Spleen (tissue), 11 donors: ENCODE measurements around the gene ATP5PB. TPM values are rescaled to one million over a fixed set of nuclear protein-coding genes. Genes with fewer than 3 reads are reported as not detected.
A peak's percentile ranks its signal among the peaks of the same experiment; 100 is the strongest.

Experiments
- DNase-seq: peaks from one replicate; pipeline ENCODE4 v3.0.0-alpha.2; 2020
- H3K27ac ChIP-seq, 8 donors: fragments of 200-600 bp; sonication (generic) in 7 of 8; 1 replicate in 4 of 8; 2 replicates in 4 of 8; pipeline versions ENCODE4 v1.5.0 to v1.8.0; 2016 to 2021; ENCODE audit warnings: inconsistent platforms in 4 of 8, mild to moderate bottlenecking in 4 of 8, moderate library complexity in 1 of 8
- H3K27me3 ChIP-seq, 7 donors: fragments of 200-600 bp; sonication (generic) in 6 of 7; replicated peaks in 1 of 7; 1 replicate in 4 of 7; 2 replicates in 3 of 7; pipeline versions ENCODE4 v1.5.0 to v1.8.0; 2016 to 2021; ENCODE audit warnings: inconsistent platforms in 3 of 7, mild to moderate bottlenecking in 1 of 7
- H3K36me3 ChIP-seq, 6 donors: fragments of 200-600 bp; sonication (generic) in 5 of 6; 1 replicate in 4 of 6; 2 replicates in 2 of 6; pipeline versions ENCODE4 v1.5.0 to v1.8.0; 2016 to 2021; ENCODE audit warnings: inconsistent platforms in 2 of 6
- H3K4me1 ChIP-seq, 6 donors: fragments of 200-600 bp; sonication (generic) in 5 of 6; 1 replicate in 3 of 6; 2 replicates in 3 of 6; pipeline versions ENCODE4 v1.5.0 to v1.8.0; 2016 to 2021; ENCODE audit warnings: inconsistent platforms in 3 of 6
- H3K4me3 ChIP-seq, 8 donors: fragments of 200-600 bp; sonication (generic) in 7 of 8; 1 replicate in 4 of 8; 2 replicates in 4 of 8; pipeline versions ENCODE4 v1.5.0 to v1.8.0; 2016 to 2021; ENCODE audit warnings: inconsistent platforms in 4 of 8, mild to moderate bottlenecking in 4 of 8, moderate library complexity in 2 of 8
- H3K9me3 ChIP-seq, 8 donors: fragments of 200-600 bp; sonication (generic) in 7 of 8; 1 replicate in 4 of 8; 2 replicates in 4 of 8; pipeline versions ENCODE4 v1.5.0 to v1.8.0; 2016 to 2021; ENCODE audit warnings: inconsistent platforms in 4 of 8
- CTCF ChIP-seq, 11 experiments: fragments of 200-600 bp in 7 of 11; fragments of 450-650 bp in 4 of 11; sonication (generic) in 4 of 11; IDR thresholded peaks in 8 of 11; conservative IDR thresholded peaks in 3 of 11; 1 replicate in 7 of 11; 2 replicates in 4 of 11; pipeline versions ENCODE4 v1.4.0 to v1.8.0; 2016 to 2021; ENCODE audit warnings: antibody characterized with exemption in 11 of 11, inconsistent platforms in 4 of 11, mild to moderate bottlenecking in 1 of 11
- POLR2A ChIP-seq, 3 donors: fragments of 450-650 bp; IDR thresholded peaks; one replicate each; pipeline ENCODE4 v1.5.1; 2017; ENCODE audit warnings: antibody characterized with exemption in 3 of 3, mild to moderate bottlenecking in 1 of 3
- POLR2AphosphoS5 ChIP-seq, 3 donors: sonication (generic); formaldehyde crosslinking; IDR thresholded peaks; one replicate each; pipeline ENCODE4 v1.5.1; 2017; ENCODE audit warnings: antibody characterized with exemption in 3 of 3
- WGBS, 5 donors: extraction: QIAGEN DNeasy Blood & Tissue Kit in 3 of 5; methylation state at CpG; one replicate each; pipeline versions ENCODE4 v1.1.5 to v1.1.7; 2013 to 2018; 5-methylcytosine and 5-hydroxymethylcytosine counted together
- intact Hi-C: fragments of 100-400 bp; cut with DNase I; formaldehyde crosslinking; loops from one replicate; pipeline ENCODE4 v1.15.0; 2023; ENCODE audit warnings: low total_unique reads
- polyA plus RNA-seq, 3 donors: library from polyadenylated mRNA; stranded (reverse); fragments of 200-250 nt; gene quantifications; one replicate each; pipeline ENCODE4 v1.2.1, GENCODE V29; 2013
- total RNA-seq, 7 donors: library from RNA; depleted of rRNA in 3 of 7; stranded (reverse); fragments of >200 nt in 3 of 7; fragmentation: NEBNext Ultra II Directional in 4 of 7; extraction: Animal tissue kit (Norgen Biotek cat#: 25700) in 4 of 7; gene quantifications; one replicate each; pipeline versions ENCODE4 v1.1.0 to v1.2.1, GENCODE V29; 2016 to 2021
- donor health status: healthy with polysubstance abuse.
- donor health status: DM: no; HTN: no; CAD: no; lungs with moderate emphysema.
- donor health status: DM: no; HTN: no; CAD: no.
- donor health status: Bipolar disorder and iron deficiency.
- donor health status: healthy.
- donor health status: DM: no; HTN: no; CAD: no.
- donor health status: DM: yes; HTN: yes; CAD: no.

The ATP5PB gene
- total and polyA plus RNA-seq, 10 donors, result 124 to 277 (median 144) TPM

GRCh38 chr1:111506561-111506960 is 57.3 kb downstream of the ATP5PB start:
- Histone ChIP-seq H3K36me3 (no peaks in the 10 kb centered on the region), H3K9me3 (no peaks in the 10 kb centered on the region), H3K27ac (peak overlapping the region; percentile 83 to 99 (median 96)), H3K27me3 (no peaks in the 10 kb centered on the region), H3K4me3 (peak overlapping the region in 1 of 8 donors; percentile 4), H3K4me1 (peaks cover 47 to 91% (median 82%) of the 10 kb centered on the region in 6 donors)
- DNase-seq, result no peak
- intact Hi-C loops, result loop anchor here (5.0 to 10.0 kb wide), 2 partner anchors 146 to 248 kb away; partner anchors contain the start of gene DDX20
- TF ChIP-seq POLR2A (IDR thresholded peaks at IDR 0.05) (no peak), CTCF (IDR thresholded peaks at IDR 0.05 in 8 of 11, conservative IDR thresholded peaks at IDR 0.05 in 3 of 11) (no peak), POLR2AphosphoS5 (IDR thresholded peaks at IDR 0.05) (no peak)
- 25 to 62% (median 39%) methylated on average over 2 of the region's 2 CpGs for WGBS, 5 donors

- Histone ChIP-seq H3K27ac (peak overlapping the region; percentile 91 to 99 (median 98)), H3K27me3 (no peaks in the 10 kb centered on the region), H3K4me3 (peak overlapping the region in 7 of 8 donors; percentile 2 to 65 (median 21)), H3K9me3 (no peaks in the 10 kb centered on the region), H3K4me1 (peaks cover 47 to 100% (median 85%) of the 10 kb centered on the region in 6 donors), H3K36me3 (no peaks in the 10 kb centered on the region)
- WGBS, 5 donors, result 1 to 2% (median 1%) methylated on average over 15 of the region's 15 CpGs
- peak; percentile 96 for DNase-seq
- TF ChIP-seq CTCF (IDR thresholded peaks at IDR 0.05 in 8 of 11, conservative IDR thresholded peaks at IDR 0.05 in 3 of 11) (peak in 1 of 11 experiments; percentile 4), POLR2A (IDR thresholded peaks at IDR 0.05) (no peak), POLR2AphosphoS5 (IDR thresholded peaks at IDR 0.05) (peak; percentile 64 to 84 (median 84))
- intact Hi-C loops, result loop anchor here (5.0 to 10.0 kb wide), 2 partner anchors 145 to 247 kb away; partner anchors contain the start of gene DDX20
Measured at GRCh38 chr1:111507411-111508201, 58.3 kb downstream of the ATP5PB start.

- Histone ChIP-seq H3K36me3 (no peaks in the 10 kb centered on the region), H3K4me1 (peaks cover 35 to 100% (median 76%) of the 10 kb centered on the region in 6 donors), H3K4me3 (no peak overlapping the region), H3K27me3 (no peaks in the 10 kb centered on the region), H3K9me3 (no peaks in the 10 kb centered on the region), H3K27ac (peak overlapping the region in 5 of 8 donors; percentile 94 to 99 (median 98))
- no peak for TF ChIP-seq POLR2AphosphoS5 (IDR thresholded peaks at IDR 0.05)
- TF ChIP-seq POLR2A (IDR thresholded peaks at IDR 0.05), result no peak
- no peak for TF ChIP-seq CTCF (IDR thresholded peaks at IDR 0.05 in 8 of 11, conservative IDR thresholded peaks at IDR 0.05 in 3 of 11)
- intact Hi-C loops, result loop anchor here (5.0 to 10.0 kb wide), 2 partner anchors 142 to 245 kb away; partner anchors contain the start of gene DDX20
- 49 to 72% (median 68%) methylated on average over 3 of the region's 3 CpGs for WGBS, 5 donors
- DNase-seq, result no peak
Measured at GRCh38 chr1:111509997-111510375, 60.7 kb downstream of the ATP5PB start.

GRCh38 chr1:111511370-111511769 is 62.1 kb downstream of the ATP5PB start:
- intact Hi-C loops, result no loop called here
- H3K4me3 ChIP-seq, result no peak overlapping the region
- no peak for DNase-seq
- no peaks in the 10 kb centered on the region for H3K27me3 ChIP-seq
- peaks cover 35 to 100% (median 76%) of the 10 kb centered on the region in 6 donors for H3K4me1 ChIP-seq
- no peaks in the 10 kb centered on the region for H3K9me3 ChIP-seq
- peak overlapping the region in 2 of 8 donors; percentile 89 to 94 for H3K27ac ChIP-seq
- WGBS, 5 donors, result 62 to 72% (median 71%) methylated on average over 3 of the region's 3 CpGs
- H3K36me3 ChIP-seq, result no peaks in the 10 kb centered on the region
- TF ChIP-seq CTCF (IDR thresholded peaks at IDR 0.05 in 8 of 11, conservative IDR thresholded peaks at IDR 0.05 in 3 of 11) (no peak), POLR2AphosphoS5 (IDR thresholded peaks at IDR 0.05) (no peak), POLR2A (IDR thresholded peaks at IDR 0.05) (no peak)
